Bronchial epithelial cell (primary cell): Measurements from ENCODE around the gene YEATS2. TPM values are rescaled to one million over a fixed set of nuclear protein-coding genes. Genes with fewer than 3 reads are reported as not detected.
A peak's percentile ranks its signal among the peaks of the same experiment; 100 is the strongest.

ENCODE experiments used
- DNase-seq: peaks from one replicate; pipeline ENCODE4 v3.0.0-alpha.2; 2010; ENCODE audit warnings: low read depth
- FAIRE-seq: peaks from 2 replicates; lab custom pipeline; 2011; peaks lifted over from hg19 to GRCh38; lab: Jason Lieb, UNC
- H3K27me3 ChIP-seq: 2 replicates; pipeline ENCODE4 v1.5.1; 2011; ENCODE audit warnings: low read length; ENCODE audit not compliant: control insufficient read depth, insufficient read depth
- H3K36me3 ChIP-seq: 2 replicates; pipeline ENCODE4 v1.5.1; 2011; ENCODE audit warnings: low read length; ENCODE audit not compliant: control insufficient read depth, insufficient read depth
- H3K4me3 ChIP-seq: 2 replicates; pipeline ENCODE4 v1.5.1; 2011; ENCODE audit warnings: mild to moderate bottlenecking, low read depth, low read length, control low read depth
- total RNA-seq: library from RNA; depleted of rRNA; stranded (reverse); fragments of >200 nt; gene quantifications from 2 replicates; pipeline ENCODE4 v1.2.1, GENCODE V29; 2014
- TF ChIP-seq, protein P1 (sequence below): IDR thresholded peaks from 2 replicates; pipeline ENCODE4 v1.5.1; 2011; ENCODE audit warnings: mild to moderate bottlenecking, moderate library complexity, low read length, control low read depth, inconsistent platforms; ENCODE audit not compliant: insufficient read depth, severe bottlenecking

YEATS2 gene
- total RNA-seq, 1 donor from 2014 or later, result 18.2 TPM

DNA sequence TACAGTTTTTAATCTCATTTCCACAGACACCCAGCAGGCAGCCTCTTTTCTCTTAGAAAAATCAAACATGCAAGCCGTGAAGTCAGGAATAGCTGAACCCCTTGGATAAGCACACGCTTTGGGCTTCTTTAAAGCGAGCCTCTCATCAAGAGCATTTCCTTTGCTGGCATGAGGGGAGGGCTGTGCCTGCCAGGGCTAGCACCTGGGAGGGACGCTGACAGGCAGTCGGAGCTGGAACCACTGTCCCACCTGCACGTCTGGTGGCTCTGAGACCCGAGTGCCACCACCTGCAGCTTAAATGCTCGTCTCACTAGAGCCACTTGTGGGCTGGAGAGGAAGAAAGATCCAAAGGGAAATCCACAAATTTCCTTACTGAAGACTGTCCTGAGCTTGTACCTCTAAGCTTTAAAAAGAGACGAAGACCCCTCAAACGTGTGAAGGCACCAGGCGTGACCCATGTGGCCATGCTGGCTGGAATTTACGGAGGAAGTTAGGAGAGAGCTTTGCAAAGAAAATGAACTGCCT, 118.4 kb downstream of the YEATS2 start:
- no peak for DNase-seq
- FAIRE-seq, result peak; percentile 66
- no peak overlapping the region for H3K4me3 ChIP-seq
- H3K27me3 ChIP-seq, result no peaks in the 10 kb centered on the region
- no peaks in the 10 kb centered on the region for H3K36me3 ChIP-seq
- TF ChIP-seq, protein P1, sequence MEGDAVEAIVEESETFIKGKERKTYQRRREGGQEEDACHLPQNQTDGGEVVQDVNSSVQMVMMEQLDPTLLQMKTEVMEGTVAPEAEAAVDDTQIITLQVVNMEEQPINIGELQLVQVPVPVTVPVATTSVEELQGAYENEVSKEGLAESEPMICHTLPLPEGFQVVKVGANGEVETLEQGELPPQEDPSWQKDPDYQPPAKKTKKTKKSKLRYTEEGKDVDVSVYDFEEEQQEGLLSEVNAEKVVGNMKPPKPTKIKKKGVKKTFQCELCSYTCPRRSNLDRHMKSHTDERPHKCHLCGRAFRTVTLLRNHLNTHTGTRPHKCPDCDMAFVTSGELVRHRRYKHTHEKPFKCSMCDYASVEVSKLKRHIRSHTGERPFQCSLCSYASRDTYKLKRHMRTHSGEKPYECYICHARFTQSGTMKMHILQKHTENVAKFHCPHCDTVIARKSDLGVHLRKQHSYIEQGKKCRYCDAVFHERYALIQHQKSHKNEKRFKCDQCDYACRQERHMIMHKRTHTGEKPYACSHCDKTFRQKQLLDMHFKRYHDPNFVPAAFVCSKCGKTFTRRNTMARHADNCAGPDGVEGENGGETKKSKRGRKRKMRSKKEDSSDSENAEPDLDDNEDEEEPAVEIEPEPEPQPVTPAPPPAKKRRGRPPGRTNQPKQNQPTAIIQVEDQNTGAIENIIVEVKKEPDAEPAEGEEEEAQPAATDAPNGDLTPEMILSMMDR, result no peak

DNA sequence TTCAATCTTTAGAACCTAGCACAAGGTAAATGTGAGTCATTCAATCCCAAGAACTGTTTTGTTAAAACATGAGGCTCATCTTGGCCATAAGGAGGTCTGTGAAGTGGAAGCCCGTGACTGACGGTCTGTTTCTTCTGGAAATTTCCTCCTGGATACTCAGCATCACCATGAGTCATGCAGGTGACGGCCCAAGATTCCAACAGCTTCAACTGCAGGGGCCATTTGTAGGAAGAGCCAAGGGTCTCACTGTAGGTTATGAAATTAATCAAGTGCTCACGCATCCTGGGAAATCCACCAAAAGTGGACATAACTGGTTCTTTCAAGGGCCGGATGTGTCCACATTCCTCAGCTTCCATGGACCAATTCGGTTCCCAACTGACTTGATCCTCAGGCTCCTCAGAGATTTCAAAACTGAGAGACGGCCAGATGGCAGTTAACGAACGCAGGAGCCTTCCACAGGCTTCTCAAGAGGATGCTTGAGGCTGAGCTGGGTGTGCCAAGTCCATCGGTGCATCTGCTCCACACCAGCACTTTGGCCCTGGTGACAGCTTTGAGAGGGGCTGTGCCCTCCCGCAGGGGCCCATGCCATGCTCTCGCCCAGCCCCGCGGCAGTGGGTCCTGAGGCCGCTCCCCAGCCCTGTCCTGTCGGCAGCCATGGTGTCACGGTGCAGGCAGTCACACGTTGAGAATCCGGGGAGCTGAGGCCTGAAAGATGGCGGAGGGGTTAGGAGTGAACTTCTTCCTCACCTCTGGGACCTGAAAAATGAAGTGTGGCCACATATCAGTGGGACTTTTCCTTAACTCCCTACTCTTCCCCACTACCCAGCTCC, 119.3 kb downstream of the YEATS2 start:
- Histone ChIP-seq H3K4me3 (no peak overlapping the region), H3K36me3 (no peaks in the 10 kb centered on the region), H3K27me3 (no peaks in the 10 kb centered on the region)
- TF ChIP-seq, protein P1, result no peak
- DNase-seq, result no peak
- no peak for FAIRE-seq

DNA sequence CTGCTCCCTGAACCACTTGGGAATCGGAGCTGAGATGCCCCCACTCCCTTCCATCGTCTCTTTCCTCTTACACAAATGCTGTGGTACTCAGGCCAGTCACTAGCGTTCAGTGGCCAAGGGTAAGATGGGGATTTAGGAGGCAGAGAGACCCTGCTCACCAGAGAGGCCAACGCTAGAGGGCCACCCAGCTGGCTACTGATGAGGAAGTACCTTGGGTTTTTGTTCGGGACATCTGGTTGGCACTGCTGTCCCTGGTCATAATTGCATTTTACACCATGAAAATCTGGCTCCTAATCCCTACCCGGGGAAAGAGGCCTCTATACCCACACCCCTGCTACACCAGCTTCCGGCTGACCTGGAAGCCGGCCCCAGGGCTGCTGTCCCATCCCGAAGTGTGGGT, 120.0 kb downstream of the YEATS2 start:
- FAIRE-seq, result no peak
- Histone ChIP-seq H3K4me3 (no peak overlapping the region), H3K36me3 (no peaks in the 10 kb centered on the region), H3K27me3 (no peaks in the 10 kb centered on the region)
- TF ChIP-seq, protein P1, result no peak
- no peak for DNase-seq

DNA sequence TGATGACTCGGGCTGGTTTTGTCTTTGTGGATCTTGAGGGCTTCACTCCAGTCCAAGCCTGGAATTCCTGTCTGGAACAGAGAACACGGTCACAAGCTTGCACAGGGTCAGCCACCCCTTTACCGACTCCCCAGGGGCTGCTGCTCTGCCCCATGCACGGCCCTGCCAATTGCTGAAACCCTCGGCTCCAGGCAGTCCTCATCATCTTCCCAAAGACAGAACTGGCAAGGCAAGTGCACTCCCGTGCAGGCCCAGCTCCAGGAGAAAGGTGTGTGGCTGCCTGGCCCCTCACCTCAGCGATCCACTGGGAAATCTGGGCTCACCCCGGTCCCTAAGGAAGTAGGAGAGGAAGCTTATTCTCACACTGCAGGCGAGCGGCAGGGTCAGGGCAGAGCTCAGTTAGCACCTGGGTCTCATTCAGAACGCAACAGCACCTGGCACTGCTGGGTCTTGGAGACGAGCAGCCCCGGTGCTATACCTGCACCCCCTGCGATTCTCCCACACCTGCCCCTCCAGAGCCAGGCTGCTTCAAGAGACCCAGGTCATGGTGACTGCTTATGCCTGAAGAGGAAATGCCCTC, 120.5 kb downstream of the YEATS2 start:
- DNase-seq (no peak), FAIRE-seq (no peak)
- TF ChIP-seq, protein P1, result no peak
- Histone ChIP-seq H3K27me3 (no peaks in the 10 kb centered on the region), H3K4me3 (no peak overlapping the region), H3K36me3 (no peaks in the 10 kb centered on the region)

DNA sequence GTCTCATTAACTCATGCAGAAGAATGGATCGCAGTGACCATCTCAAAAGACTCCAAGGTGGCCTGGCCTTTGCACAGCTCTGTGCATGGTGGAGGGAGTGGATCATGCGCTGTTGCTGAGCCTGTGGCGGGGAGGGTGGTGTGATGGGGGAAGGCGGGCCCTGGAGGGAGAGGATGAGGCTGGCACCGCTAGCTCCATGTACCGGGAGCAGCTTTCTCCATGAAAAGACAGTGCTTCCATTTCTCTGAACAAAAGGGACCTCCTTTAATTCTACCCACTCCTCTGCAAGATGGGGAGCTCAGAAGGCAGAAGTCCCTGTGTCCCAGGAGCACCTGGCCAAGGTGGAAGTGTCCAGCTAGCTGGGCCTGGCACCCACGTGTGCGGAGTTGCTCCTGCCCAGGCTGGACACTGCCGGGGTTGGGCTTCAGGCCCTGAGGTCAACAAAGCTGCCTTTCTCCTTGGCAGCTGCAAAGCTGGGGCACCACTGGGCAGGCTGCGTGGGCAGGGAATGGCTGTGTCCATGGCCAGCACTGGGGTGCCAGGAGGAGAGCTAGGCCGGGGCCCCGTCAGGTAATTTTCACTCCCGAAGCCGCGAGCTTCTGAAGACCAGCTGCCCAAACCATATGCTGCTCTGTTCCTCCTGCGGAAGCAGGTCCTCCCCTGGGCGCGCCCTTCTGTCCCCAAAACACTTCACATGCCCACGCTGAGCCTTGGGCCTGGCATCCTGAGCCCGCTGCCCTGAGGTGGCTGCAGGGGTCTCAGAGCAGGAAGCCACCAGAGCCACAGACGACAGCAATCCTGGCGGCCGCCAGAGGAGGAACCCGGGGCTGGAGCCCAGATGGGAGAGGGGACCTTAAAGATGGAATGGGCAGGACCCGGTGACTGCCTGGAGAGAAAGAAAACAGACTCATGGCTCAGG, 121.4 kb downstream of the YEATS2 start:
- DNase-seq (no peak), FAIRE-seq (no peak)
- no peaks in the 10 kb centered on the region for H3K36me3 ChIP-seq
- H3K27me3 ChIP-seq, result no peaks in the 10 kb centered on the region
- TF ChIP-seq, protein P1, result no peak
- H3K4me3 ChIP-seq, result no peak overlapping the region
